ENCODE data around the gene TRIM26.

Gene TRIM26

DNA sequence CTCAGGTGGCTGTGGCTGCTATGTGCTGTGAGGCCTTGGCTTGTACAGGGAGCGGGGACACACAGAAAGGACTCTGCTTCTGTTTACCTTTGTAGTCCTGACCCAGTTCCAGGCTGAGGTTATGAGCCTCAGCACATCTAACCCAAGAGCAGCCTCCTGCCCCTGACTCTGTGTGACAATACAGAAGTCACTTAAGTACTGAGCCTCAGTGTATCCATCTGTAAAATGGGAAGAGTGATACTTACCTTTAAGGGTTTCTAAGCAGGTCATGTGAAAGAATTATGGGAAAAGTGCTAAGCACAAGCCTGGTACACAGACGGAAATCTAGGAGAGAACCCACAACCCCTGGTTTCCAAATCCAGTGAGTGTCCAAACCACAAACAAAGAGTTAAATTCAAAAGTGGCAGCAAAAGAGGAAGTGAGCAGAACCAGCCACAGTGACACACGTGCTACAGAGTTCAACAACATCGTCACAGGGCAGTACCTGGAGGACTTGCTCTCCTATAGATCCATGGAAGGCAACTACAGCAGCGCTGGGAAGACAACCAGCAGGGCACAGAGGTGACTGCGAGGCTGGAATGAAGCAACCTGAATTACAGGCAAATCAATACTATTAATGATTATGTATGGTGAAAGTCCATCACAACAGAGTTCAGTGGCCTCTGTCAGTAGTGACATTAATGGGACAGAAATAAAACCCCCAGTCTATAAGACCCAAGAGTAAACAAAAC lies 12.5 kb downstream of the TRIM26 start:
- Histone ChIP-seq H3K79me2 (ENCODE audit: insufficient read depth, low read length) (peaks cover 55% of the 10 kb centered on the region), H3K4me2 (ENCODE audit: insufficient read depth, low read length) (no peak overlapping the region), H3K9me3 (ENCODE audit: insufficient read depth, low read length, severe bottlenecking) (no peaks in the 10 kb centered on the region), H3K36me3 (ENCODE audit: insufficient read depth, low read length) (peaks cover 72% of the 10 kb centered on the region), H3K9ac (ENCODE audit: low read depth, low read length) (no peak overlapping the region), H4K20me1 (ENCODE audit: insufficient read depth, low read length) (peaks cover 49% of the 10 kb centered on the region; the same call in 1 of the 2 replicates), H3K27me3 (ENCODE audit: insufficient read depth, low read length, poor library complexity) (no peaks in the 10 kb centered on the region), H3K4me1 (ENCODE audit: insufficient read depth, low read length) (no peaks in the 10 kb centered on the region), H3K27ac (ENCODE audit: low read length) (no peak overlapping the region), H2AFZ (ENCODE audit: low read depth, low read length) (no peak overlapping the region), H3K4me3 (ENCODE audit: low read depth in 1 of 2, low read length in 2 of 2) (no peak overlapping the region)
- DNase-seq (no peak), ATAC-seq (ENCODE audit: insufficient read depth, low read depth) (no peak)
- TF ChIP-seq EZH2 (IDR thresholded peaks at IDR 0.05; ENCODE audit: borderline replicate concordance, low read depth, low read length, severe bottlenecking) = no peak
- TF ChIP-seq, protein P1, sequence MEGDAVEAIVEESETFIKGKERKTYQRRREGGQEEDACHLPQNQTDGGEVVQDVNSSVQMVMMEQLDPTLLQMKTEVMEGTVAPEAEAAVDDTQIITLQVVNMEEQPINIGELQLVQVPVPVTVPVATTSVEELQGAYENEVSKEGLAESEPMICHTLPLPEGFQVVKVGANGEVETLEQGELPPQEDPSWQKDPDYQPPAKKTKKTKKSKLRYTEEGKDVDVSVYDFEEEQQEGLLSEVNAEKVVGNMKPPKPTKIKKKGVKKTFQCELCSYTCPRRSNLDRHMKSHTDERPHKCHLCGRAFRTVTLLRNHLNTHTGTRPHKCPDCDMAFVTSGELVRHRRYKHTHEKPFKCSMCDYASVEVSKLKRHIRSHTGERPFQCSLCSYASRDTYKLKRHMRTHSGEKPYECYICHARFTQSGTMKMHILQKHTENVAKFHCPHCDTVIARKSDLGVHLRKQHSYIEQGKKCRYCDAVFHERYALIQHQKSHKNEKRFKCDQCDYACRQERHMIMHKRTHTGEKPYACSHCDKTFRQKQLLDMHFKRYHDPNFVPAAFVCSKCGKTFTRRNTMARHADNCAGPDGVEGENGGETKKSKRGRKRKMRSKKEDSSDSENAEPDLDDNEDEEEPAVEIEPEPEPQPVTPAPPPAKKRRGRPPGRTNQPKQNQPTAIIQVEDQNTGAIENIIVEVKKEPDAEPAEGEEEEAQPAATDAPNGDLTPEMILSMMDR (IDR thresholded peaks at IDR 0.05; ENCODE audit: borderline replicate concordance, extremely low read depth, low read length, poor library complexity, severe bottlenecking) = no peak

DNA sequence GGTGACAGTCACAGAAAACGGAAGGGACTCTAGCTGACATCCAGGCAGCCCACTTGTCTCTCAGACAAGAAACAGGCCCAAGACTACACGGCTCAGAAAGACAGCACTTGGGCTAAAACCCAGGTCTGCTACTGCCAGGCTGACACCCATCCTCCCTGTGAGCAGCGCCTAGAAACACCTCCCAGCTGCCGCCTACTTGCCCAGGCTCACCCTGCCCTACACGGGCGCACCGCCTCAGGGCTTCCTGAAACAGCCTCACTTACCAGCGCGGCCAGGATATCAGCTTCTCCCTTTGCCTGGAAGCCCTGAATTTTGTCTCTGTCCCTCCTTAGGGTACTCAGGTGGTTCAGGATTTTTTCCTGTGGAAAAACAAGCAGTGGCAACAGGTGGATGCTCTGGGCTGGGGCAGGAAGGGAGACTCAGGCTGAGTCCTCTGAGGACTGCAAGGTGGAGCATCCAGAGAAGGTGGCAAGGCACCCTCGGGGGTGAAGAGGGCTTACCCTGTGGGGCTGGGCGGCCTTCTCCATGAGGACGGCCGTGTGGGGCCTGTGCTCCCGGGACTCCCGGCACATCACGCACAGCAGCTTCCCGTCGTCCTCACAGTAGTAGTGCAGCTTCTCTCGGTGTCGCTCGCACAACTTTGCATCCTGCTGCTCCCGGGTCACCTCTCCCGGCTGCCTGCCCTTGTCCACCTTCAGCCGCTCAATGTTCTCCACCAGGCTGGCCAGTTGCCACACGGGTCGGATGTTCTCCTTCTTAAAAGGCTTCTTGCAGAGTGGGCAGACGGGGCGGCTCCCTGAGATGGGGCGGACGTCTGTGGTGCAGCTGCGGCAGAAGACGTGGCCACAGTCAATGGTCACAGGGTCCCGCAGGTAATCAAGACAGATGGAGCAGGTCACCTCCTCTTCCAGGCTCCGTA lies 14.8 kb downstream of the TRIM26 start:
- ATAC-seq (ENCODE audit: insufficient read depth, low read depth) (no peak), DNase-seq (no peak)
- peaks cover 85% of the 10 kb centered on the region for H3K36me3 ChIP-seq (ENCODE audit: insufficient read depth, low read length)
- H3K27me3 ChIP-seq (ENCODE audit: insufficient read depth, low read length, poor library complexity) = no peaks in the 10 kb centered on the region
- H3K9me3 ChIP-seq (ENCODE audit: insufficient read depth, low read length, severe bottlenecking) = no peaks in the 10 kb centered on the region
- H3K4me2 ChIP-seq (ENCODE audit: insufficient read depth, low read length) = no peak overlapping the region
- no peak for TF ChIP-seq EZH2 (IDR thresholded peaks at IDR 0.05; ENCODE audit: borderline replicate concordance, low read depth, low read length, severe bottlenecking)
- TF ChIP-seq, protein P1 (IDR thresholded peaks at IDR 0.05; ENCODE audit: borderline replicate concordance, extremely low read depth, low read length, poor library complexity, severe bottlenecking) = no peak
- H3K27ac ChIP-seq (ENCODE audit: low read length) = no peak overlapping the region
- no peak overlapping the region for H3K4me3 ChIP-seq (ENCODE audit: low read depth in 1 of 2, low read length in 2 of 2)
- H3K79me2 ChIP-seq (ENCODE audit: insufficient read depth, low read length) = peaks cover 33% of the 10 kb centered on the region
- no peak overlapping the region for H3K9ac ChIP-seq (ENCODE audit: low read depth, low read length)
- H4K20me1 ChIP-seq (ENCODE audit: insufficient read depth, low read length) = peaks cover 44% of the 10 kb centered on the region
- no peaks in the 10 kb centered on the region for H3K4me1 ChIP-seq (ENCODE audit: insufficient read depth, low read length)
- no peak overlapping the region for H2AFZ ChIP-seq (ENCODE audit: low read depth, low read length)

DNA sequence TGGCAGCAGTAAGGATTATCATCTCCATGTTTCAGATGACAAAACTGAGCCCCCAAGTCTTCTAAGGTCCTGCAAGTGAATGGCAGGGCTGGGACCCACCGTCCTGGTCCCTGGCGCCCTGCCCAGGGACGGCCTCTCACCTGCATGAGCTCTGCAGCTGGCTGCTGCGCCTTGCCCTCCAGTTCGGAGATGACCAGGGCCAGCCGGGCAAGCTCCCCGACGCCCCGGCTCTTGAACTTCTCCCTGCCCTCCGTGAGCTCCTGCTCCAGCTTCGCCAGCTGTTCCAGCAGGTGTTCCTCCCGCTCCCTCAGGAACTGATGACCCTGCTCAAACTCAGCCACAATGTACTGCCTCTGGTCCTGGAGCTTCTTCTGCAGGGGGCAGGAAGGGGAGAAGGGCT lies 16.8 kb downstream of the TRIM26 start:
- H2AFZ ChIP-seq (ENCODE audit: low read depth, low read length) = no peak overlapping the region
- no peaks in the 10 kb centered on the region for H3K9me3 ChIP-seq (ENCODE audit: insufficient read depth, low read length, severe bottlenecking)
- no peak overlapping the region for H3K4me2 ChIP-seq (ENCODE audit: insufficient read depth, low read length)
- no peak for ATAC-seq (ENCODE audit: insufficient read depth, low read depth)
- TF ChIP-seq, protein P1 (IDR thresholded peaks at IDR 0.05; ENCODE audit: borderline replicate concordance, extremely low read depth, low read length, poor library complexity, severe bottlenecking) = no peak
- no peak overlapping the region for H3K9ac ChIP-seq (ENCODE audit: low read depth, low read length)
- DNase-seq = no peak
- H3K4me1 ChIP-seq (ENCODE audit: insufficient read depth, low read length) = no peaks in the 10 kb centered on the region
- H3K27ac ChIP-seq (ENCODE audit: low read length) = no peak overlapping the region
- H3K79me2 ChIP-seq (ENCODE audit: insufficient read depth, low read length) = peaks cover 17% of the 10 kb centered on the region
- H3K27me3 ChIP-seq (ENCODE audit: insufficient read depth, low read length, poor library complexity) = no peaks in the 10 kb centered on the region
- no peak overlapping the region for H3K4me3 ChIP-seq (ENCODE audit: low read depth in 1 of 2, low read length in 2 of 2)
- H3K36me3 ChIP-seq (ENCODE audit: insufficient read depth, low read length) = peaks cover 87% of the 10 kb centered on the region
- H4K20me1 ChIP-seq (ENCODE audit: insufficient read depth, low read length) = peaks cover 35% of the 10 kb centered on the region

Measured in DND-41 (cell line).